DND-41 (cell line): ENCODE measurements around the gene NCLN.

ENCODE experiments used
- ATAC-seq: fragments of 200-7000 bp; cut with Tn5 transposase; 3 replicates; pipeline ENCODE4 v1.9.1; 2021; ENCODE audit warnings: low read depth; ENCODE audit not compliant: insufficient read depth
- DNase-seq: peaks from one replicate; pipeline ENCODE4 v3.0.0-alpha.2; 2020
- H2AFZ ChIP-seq: 2 replicates; pipeline ENCODE4 v1.6.0; 2012; ENCODE audit warnings: low read depth, low read length
- H3K27ac ChIP-seq: 2 replicates; pipeline ENCODE4 v1.5.1; 2012; ENCODE audit warnings: low read length, inconsistent platforms
- H3K27me3 ChIP-seq: fragments of 200-600 bp; sonication (generic); 2 replicates; pipeline ENCODE4 v1.6.0; 2012; ENCODE audit warnings: low read length, mild to moderate bottlenecking, inconsistent platforms; ENCODE audit not compliant: insufficient read depth, poor library complexity
- H3K36me3 ChIP-seq: 2 replicates; pipeline ENCODE4 v1.5.1; 2012; ENCODE audit warnings: low read length, inconsistent platforms; ENCODE audit not compliant: insufficient read depth
- H3K4me1 ChIP-seq: 2 replicates; pipeline ENCODE4 v1.5.1; 2012; ENCODE audit warnings: mild to moderate bottlenecking, low read length; ENCODE audit not compliant: insufficient read depth
- H3K4me2 ChIP-seq: 2 replicates; pipeline ENCODE4 v1.6.0; 2012; ENCODE audit warnings: mild to moderate bottlenecking, moderate library complexity, low read length, inconsistent platforms; ENCODE audit not compliant: insufficient read depth
- H3K4me3 ChIP-seq, 2 experiments: fragments of 200-600 bp in 1 of 2; shearing (Covaris generic) in 1 of 2; 2 replicates each; pipeline ENCODE4 v1.5.1; 2012 to 2016; ENCODE audit warnings: inconsistent platforms in 2 of 2, low read length in 2 of 2, mild to moderate bottlenecking in 2 of 2, low read depth in 1 of 2, moderate library complexity in 1 of 2
- H3K79me2 ChIP-seq: 2 replicates; pipeline ENCODE4 v1.6.0; 2012; ENCODE audit warnings: low read length, inconsistent platforms; ENCODE audit not compliant: insufficient read depth
- H3K9ac ChIP-seq: 2 replicates; pipeline ENCODE4 v1.6.0; 2012; ENCODE audit warnings: low read depth, mild to moderate bottlenecking, inconsistent platforms, low read length, moderate library complexity
- H3K9me3 ChIP-seq: 2 replicates; pipeline ENCODE4 v1.5.1; 2012; ENCODE audit warnings: low read length, moderate library complexity, mild to moderate bottlenecking, inconsistent platforms; ENCODE audit not compliant: insufficient read depth, severe bottlenecking
- H4K20me1 ChIP-seq: 2 replicates; pipeline ENCODE4 v1.6.0; 2012; ENCODE audit warnings: low read length; ENCODE audit not compliant: insufficient read depth
- CTCF ChIP-seq: IDR thresholded peaks from 2 replicates; pipeline ENCODE4 v1.5.1; 2012; ENCODE audit warnings: borderline replicate concordance, low read length, moderate library complexity, mild to moderate bottlenecking; ENCODE audit not compliant: poor library complexity, severe bottlenecking; ENCODE audit errors: extremely low read depth
- EZH2 ChIP-seq: IDR thresholded peaks from 3 replicates; pipeline ENCODE4 v1.6.1; 2012; ENCODE audit warnings: borderline replicate concordance, low read depth, mild to moderate bottlenecking, moderate library complexity, low read length, inconsistent platforms; ENCODE audit not compliant: severe bottlenecking

Gene NCLN

GRCh38 chr19:3162418-3163229, 23.1 kb upstream of the NCLN start:
- H4K20me1 ChIP-seq, result peaks cover 16% of the 10 kb centered on the region; the same call in 1 of the 2 replicates
- no peak for TF ChIP-seq EZH2
- no peak for TF ChIP-seq CTCF
- no peaks in the 10 kb centered on the region for H3K27me3 ChIP-seq
- H3K4me3 ChIP-seq, result no peak overlapping the region
- peak; percentile 58 for DNase-seq
- peaks cover 83% of the 10 kb centered on the region for H3K36me3 ChIP-seq
- H3K27ac ChIP-seq, result peak overlapping the region; percentile 15; the same call in 1 of the 2 replicates
- peaks cover 51% of the 10 kb centered on the region for H3K79me2 ChIP-seq
- no peaks in the 10 kb centered on the region; the same call in 1 of the 2 replicates for H3K4me1 ChIP-seq
- no peaks in the 10 kb centered on the region for H3K9me3 ChIP-seq
- H2AFZ ChIP-seq, result no peak overlapping the region
- H3K9ac ChIP-seq, result no peak overlapping the region
- peak; percentile 47; the same call in 2 of the 3 replicates for ATAC-seq
- no peak overlapping the region for H3K4me2 ChIP-seq

- no peaks in the 10 kb centered on the region for H3K27me3 ChIP-seq
- DNase-seq, result peak; percentile 71
- H3K9ac ChIP-seq, result no peak overlapping the region
- H3K36me3 ChIP-seq, result peaks cover 81% of the 10 kb centered on the region
- H3K27ac ChIP-seq, result peak overlapping the region; percentile 46
- peaks cover 45% of the 10 kb centered on the region for H3K79me2 ChIP-seq
- H3K9me3 ChIP-seq, result no peaks in the 10 kb centered on the region
- peak; percentile 72 for ATAC-seq
- TF ChIP-seq EZH2 (no peak), CTCF (peak; percentile 90)
- no peak overlapping the region for H3K4me3 ChIP-seq
- H3K4me1 ChIP-seq, result no peaks in the 10 kb centered on the region
- H2AFZ ChIP-seq, result no peak overlapping the region
- peaks cover 16% of the 10 kb centered on the region; the same call in 1 of the 2 replicates for H4K20me1 ChIP-seq
- H3K4me2 ChIP-seq, result no peak overlapping the region
Observed at GRCh38 chr19:3163230-3163886, 22.4 kb upstream of the NCLN start.

GRCh38 chr19:3163943-3164342, 21.8 kb upstream of the NCLN start:
- H2AFZ ChIP-seq, result no peak overlapping the region
- no peak overlapping the region for H3K4me2 ChIP-seq
- TF ChIP-seq EZH2 (no peak), CTCF (no peak)

More at GRCh38 chr19:3163943-3164342, 21.8 kb upstream of the NCLN start:
- H3K27ac ChIP-seq, result peak overlapping the region; percentile 46
- no peaks in the 10 kb centered on the region for H3K9me3 ChIP-seq
- H4K20me1 ChIP-seq, result peaks cover 16% of the 10 kb centered on the region; the same call in 1 of the 2 replicates
- no peak for ATAC-seq
- H3K9ac ChIP-seq, result no peak overlapping the region
- H3K36me3 ChIP-seq, result peaks cover 75% of the 10 kb centered on the region
- DNase-seq, result no peak
- H3K27me3 ChIP-seq, result no peaks in the 10 kb centered on the region
- peaks cover 42% of the 10 kb centered on the region for H3K79me2 ChIP-seq
- H3K4me1 ChIP-seq, result no peaks in the 10 kb centered on the region
- H3K4me3 ChIP-seq, result no peak overlapping the region
